Panc1 (cell line): ENCODE results near the gene DLL1. TPM values are rescaled to one million over a fixed set of nuclear protein-coding genes. Genes with fewer than 3 reads are reported as not detected.

Source experiments
- ATAC-seq: fragments of 200-7000 bp; cut with Tn5 transposase; 2 replicates; pipeline ENCODE4 v1.9.1; 2020; ENCODE audit warnings: mild to moderate bottlenecking, moderate library complexity
- BruUV-seq: library from RNA; stranded (reverse); fragments of 400-500 nt; replicated peaks from 2 replicates; lab custom pipeline; 2021; lab: Mats Ljungman, UMichigan
- CTCF ChIA-PET: fragments of 300-600 bp; sonication (Branson Sonifier 250); formaldehyde crosslinking; loops from one replicate; lab custom pipeline; 2022; ENCODE audit warnings: antibody characterized with exemption; lab: Charles Lee
- POLR2A ChIA-PET: fragments of 300-600 bp; sonication (Branson Sonifier 250); formaldehyde crosslinking; loops from one replicate; lab custom pipeline; 2022; ENCODE audit warnings: antibody characterized with exemption; lab: Charles Lee
- DNase-seq: peaks from one replicate; pipeline ENCODE4 v3.0.0-alpha.2; 2010; ENCODE audit warnings: low read depth, low spot score
- H3K27ac ChIP-seq: 2 replicates; pipeline ENCODE4 v1.5.1; 2011; ENCODE audit warnings: mild to moderate bottlenecking, low read length, inconsistent platforms
- H3K27me3 ChIP-seq: fragments of 200-500 bp; sonication (Bioruptor generic); 2 replicates; pipeline ENCODE4 v1.6.0; 2014; ENCODE audit warnings: low read length, inconsistent platforms; ENCODE audit not compliant: control insufficient read depth, insufficient read depth
- H3K36me3 ChIP-seq: fragments of 200-500 bp; sonication (Bioruptor generic); 2 replicates; pipeline ENCODE4 v1.5.1; 2014; ENCODE audit warnings: inconsistent platforms, mild to moderate bottlenecking, low read length, moderate library complexity; ENCODE audit not compliant: control insufficient read depth, insufficient read depth
- H3K4me1 ChIP-seq: 2 replicates; pipeline ENCODE4 v1.5.1; 2011; ENCODE audit warnings: inconsistent platforms, mild to moderate bottlenecking, low read length, moderate library complexity; ENCODE audit not compliant: control insufficient read depth, insufficient read depth
- H3K4me3 ChIP-seq, 2 experiments: 2 replicates each; pipeline ENCODE4 v1.5.1; 2011 to 2012; ENCODE audit warnings: low read depth in 2 of 2, low read length in 2 of 2, mild to moderate bottlenecking in 2 of 2, inconsistent platforms in 1 of 2, moderate library complexity in 1 of 2
- H3K9me3 ChIP-seq: fragments of 200-500 bp; sonication (Bioruptor generic); 2 replicates; pipeline ENCODE4 v1.5.1; 2014; ENCODE audit warnings: low read depth, mild to moderate bottlenecking, inconsistent platforms, low read length, moderate library complexity; ENCODE audit not compliant: control insufficient read depth, insufficient read depth
- POLR2AphosphoS5 ChIP-seq: IDR thresholded peaks from 2 replicates; pipeline ENCODE4 v1.6.1; 2012; ENCODE audit warnings: mild to moderate bottlenecking, low read depth, low read length, moderate library complexity
- REST ChIP-seq, 2 experiments: IDR thresholded peaks; 2 replicates each; pipeline ENCODE4 v1.6.1; 2011 to 2012; ENCODE audit warnings: low read depth in 2 of 2, control low read depth in 1 of 2, low read length in 1 of 2, mild to moderate bottlenecking in 1 of 2, moderate library complexity in 1 of 2; ENCODE audit not compliant: insufficient read depth in 1 of 2
- SIN3A ChIP-seq: IDR thresholded peaks from 2 replicates; pipeline ENCODE4 v1.6.1; 2012; ENCODE audit warnings: low read depth, mild to moderate bottlenecking, low read length, moderate library complexity, borderline replicate concordance; ENCODE audit not compliant: insufficient read depth
- TCF7L2 ChIP-seq: IDR thresholded peaks from 2 replicates; pipeline ENCODE4 v1.6.1; 2011; ENCODE audit warnings: mild to moderate bottlenecking, low read depth, low read length, inconsistent platforms
- in situ Hi-C: cut with HindIII; loops from 2 replicates; pipeline ENCODE4 v1.10.0; 2016; ENCODE audit warnings: low sequenced_read_pairs, low pct_unique_long_range_greater_than_20kb
- intact Hi-C: fragments of 100-400 bp; cut with micrococcal nuclease; formaldehyde crosslinking; loops from one replicate; pipeline ENCODE4 v1.10.0; 2022; ENCODE audit not compliant: unreplicated experiment
- total RNA-seq: library from RNA; stranded (reverse); gene quantifications from one replicate; pipeline ENCODE4 v1.2.1, GENCODE V29; 2021; ENCODE audit not compliant: unreplicated experiment
- TF ChIP-seq, protein P1 (sequence below): fragments of 450-650 bp; IDR thresholded peaks from 2 replicates; pipeline ENCODE4 v1.5.1; 2017; ENCODE audit warnings: mild to moderate bottlenecking

Gene DLL1
- total RNA-seq, 1 experiment from 2014 or later, result 2.4 TPM

DNA sequence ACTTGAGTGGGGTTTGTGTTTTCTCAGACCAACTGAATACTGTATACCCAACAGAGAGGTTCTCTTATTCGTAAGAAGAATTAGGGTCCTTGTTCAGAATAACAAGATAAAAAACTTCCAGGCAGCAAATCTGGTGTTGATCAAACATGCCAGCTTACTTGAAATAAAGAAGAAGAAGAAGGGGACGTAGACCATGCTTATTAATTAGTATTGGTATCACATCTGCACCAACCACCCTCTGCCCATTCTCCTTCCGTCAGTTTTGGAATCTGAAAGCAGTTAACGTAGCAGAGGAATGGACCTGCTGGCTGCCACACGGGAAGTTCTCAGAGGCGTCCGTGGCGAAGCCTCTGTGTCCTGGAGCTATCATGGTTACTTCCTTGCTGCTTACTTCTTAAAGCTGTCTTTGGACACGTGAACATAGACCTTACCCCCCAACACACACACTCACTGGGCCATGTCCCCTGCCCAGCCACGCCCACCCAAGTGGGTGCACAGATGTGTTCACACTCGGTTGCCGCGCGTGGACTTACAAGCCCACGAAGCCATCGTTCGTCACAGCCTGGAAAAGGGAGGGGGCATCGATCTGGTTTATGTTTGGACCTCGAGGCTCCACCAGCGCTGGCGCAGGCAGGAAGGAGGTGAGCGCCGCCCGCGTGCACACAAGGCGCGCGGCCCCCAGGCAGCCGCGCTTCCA lies 4.1 kb upstream of the DLL1 start:
- BruUV-seq, result no TSS peak
- peak overlapping the region; percentile 44 to 54 for H3K4me3 ChIP-seq
- DNase-seq (no peak), ATAC-seq (no peak)
- H3K27me3 ChIP-seq, result peaks cover 41% of the 10 kb centered on the region
- no peaks in the 10 kb centered on the region for H3K36me3 ChIP-seq
- CTCF ChIA-PET, result no interaction called here
- intact Hi-C loops (loop anchor here (5.0 to 10.0 kb wide), 2 partner anchors 230 to 503 kb away; no protein-coding TSS in a partner anchor), in situ Hi-C loops (no loop called here)
- no peaks in the 10 kb centered on the region for H3K9me3 ChIP-seq
- TF ChIP-seq REST (IDR thresholded peaks at IDR 0.05; ENCODE audit: insufficient read depth in 1 of 2, low read depth in 2 of 2, low read length in 1 of 2) (0 out of 4 replicates have a peak, but pooled peaks of 1 of the 2 experiments have one; percentile 18), POLR2AphosphoS5 (no peak)
- TF ChIP-seq, protein P1, sequence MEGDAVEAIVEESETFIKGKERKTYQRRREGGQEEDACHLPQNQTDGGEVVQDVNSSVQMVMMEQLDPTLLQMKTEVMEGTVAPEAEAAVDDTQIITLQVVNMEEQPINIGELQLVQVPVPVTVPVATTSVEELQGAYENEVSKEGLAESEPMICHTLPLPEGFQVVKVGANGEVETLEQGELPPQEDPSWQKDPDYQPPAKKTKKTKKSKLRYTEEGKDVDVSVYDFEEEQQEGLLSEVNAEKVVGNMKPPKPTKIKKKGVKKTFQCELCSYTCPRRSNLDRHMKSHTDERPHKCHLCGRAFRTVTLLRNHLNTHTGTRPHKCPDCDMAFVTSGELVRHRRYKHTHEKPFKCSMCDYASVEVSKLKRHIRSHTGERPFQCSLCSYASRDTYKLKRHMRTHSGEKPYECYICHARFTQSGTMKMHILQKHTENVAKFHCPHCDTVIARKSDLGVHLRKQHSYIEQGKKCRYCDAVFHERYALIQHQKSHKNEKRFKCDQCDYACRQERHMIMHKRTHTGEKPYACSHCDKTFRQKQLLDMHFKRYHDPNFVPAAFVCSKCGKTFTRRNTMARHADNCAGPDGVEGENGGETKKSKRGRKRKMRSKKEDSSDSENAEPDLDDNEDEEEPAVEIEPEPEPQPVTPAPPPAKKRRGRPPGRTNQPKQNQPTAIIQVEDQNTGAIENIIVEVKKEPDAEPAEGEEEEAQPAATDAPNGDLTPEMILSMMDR, result no peak
- peaks cover 11% of the 10 kb centered on the region for H3K4me1 ChIP-seq
- POLR2A ChIA-PET, result no interaction called here
- no peak overlapping the region for H3K27ac ChIP-seq

DNA sequence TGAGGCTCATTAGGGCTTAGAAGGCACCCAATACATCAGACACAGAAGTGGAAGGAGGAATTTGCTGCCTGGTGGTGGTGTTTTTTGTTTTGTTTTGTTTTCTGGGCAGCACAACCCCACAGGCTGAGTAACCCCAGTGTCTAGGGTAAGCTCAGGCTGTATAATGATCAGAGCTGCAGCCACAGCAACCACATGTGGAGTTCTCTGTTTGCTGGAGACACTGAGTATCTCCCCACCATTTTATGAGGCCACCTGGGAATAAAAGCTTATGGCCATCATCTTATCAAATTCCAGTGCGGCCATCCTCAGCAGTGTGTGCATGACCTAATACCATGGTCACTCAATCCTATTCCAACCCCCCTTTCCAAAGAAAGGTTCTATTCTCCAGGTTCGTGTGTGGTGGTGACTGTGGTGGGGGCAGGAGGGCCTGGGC lies 3.4 kb upstream of the DLL1 start:
- ChIA-PET POLR2A (no interaction called here), CTCF (no interaction called here)
- H3K4me3 ChIP-seq, result no peak overlapping the region
- in situ Hi-C loops (no loop called here), intact Hi-C loops (loop anchor here (5.0 to 10.0 kb wide), 2 partner anchors 230 to 502 kb away; no protein-coding TSS in a partner anchor)
- no TSS peak for BruUV-seq
- no peaks in the 10 kb centered on the region for H3K36me3 ChIP-seq
- peaks cover 42% of the 10 kb centered on the region for H3K27me3 ChIP-seq
- no peaks in the 10 kb centered on the region for H3K9me3 ChIP-seq
- ATAC-seq (no peak), DNase-seq (no peak)
- TF ChIP-seq REST (IDR thresholded peaks at IDR 0.05; ENCODE audit: insufficient read depth in 1 of 2, low read depth in 2 of 2, low read length in 1 of 2) (no peak), POLR2AphosphoS5 (no peak), TCF7L2 (no peak), SIN3A (no peak)
- TF ChIP-seq, protein P1, result no peak
- peaks cover 11% of the 10 kb centered on the region for H3K4me1 ChIP-seq
- no peak overlapping the region for H3K27ac ChIP-seq
